Right atrium auricular region (tissue), 2 donors: Measurements from ENCODE around the gene NID2. TPM values are rescaled to one million over a fixed set of nuclear protein-coding genes. Genes with fewer than 3 reads are reported as not detected.

ENCODE experiments used
- DNase-seq: peaks from one replicate; pipeline ENCODE4 v3.0.0-alpha.2; 2019; ENCODE audit warnings: low spot score
- H3K27ac ChIP-seq, 2 donors: fragments of 200-600 bp; sonication (generic); 1 replicate in 1 of 2; 2 replicates in 1 of 2; pipeline ENCODE4 v1.5.1; 2016 to 2019
- H3K27me3 ChIP-seq, 2 donors: fragments of 200-600 bp; sonication (generic); one replicate each; pipeline versions ENCODE4 v1.5.1 to v1.6.0; 2017 to 2019
- H3K36me3 ChIP-seq: fragments of 200-600 bp; sonication (generic); one replicate; pipeline ENCODE4 v1.5.1; 2016
- H3K4me1 ChIP-seq, 2 donors: fragments of 200-600 bp; sonication (generic); one replicate each; pipeline versions ENCODE4 v1.5.1 to v1.6.0; 2017 to 2019
- H3K4me3 ChIP-seq, 2 donors: fragments of 200-600 bp; sonication (generic); 1 replicate in 1 of 2; 2 replicates in 1 of 2; pipeline ENCODE4 v1.5.1; 2017 to 2019; ENCODE audit warnings: mild to moderate bottlenecking in 1 of 2, moderate library complexity in 1 of 2
- H3K9me3 ChIP-seq, 2 donors: fragments of 200-600 bp; sonication (generic); one replicate each; pipeline ENCODE4 v1.5.1; 2019
- CTCF ChIP-seq, 2 donors: fragments of 200-600 bp; sonication (generic); IDR thresholded peaks; one replicate each; pipeline ENCODE4 v1.5.1; 2019; ENCODE audit warnings: antibody characterized with exemption in 2 of 2
- total RNA-seq, 2 donors: library from RNA; depleted of rRNA; stranded (reverse); fragments of >200 nt; gene quantifications; one replicate each; pipeline ENCODE4 v1.1.0, GENCODE V29; 2016

Gene NID2
- total RNA-seq, 2 donors from 2014 or later, result 23.0 to 41.2 TPM

DNA sequence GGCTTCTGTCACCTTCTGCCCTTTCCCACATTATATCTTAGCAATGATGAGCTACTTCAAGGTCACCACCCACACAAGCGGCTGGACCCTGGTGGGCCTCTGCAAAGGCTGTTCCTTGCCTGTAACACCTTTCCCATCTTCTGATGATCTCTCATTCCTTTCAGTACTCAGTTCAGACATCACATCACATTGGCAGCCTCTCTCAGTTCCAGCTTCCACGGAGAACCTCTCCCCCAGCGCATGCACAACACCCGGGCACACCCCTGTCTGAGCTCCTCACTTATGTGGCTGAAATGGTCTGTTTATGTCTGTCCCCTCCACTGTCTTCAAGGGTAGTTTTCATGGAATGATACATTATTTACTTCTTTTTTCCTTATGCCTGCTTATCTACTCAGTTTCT is 6.5 kb upstream of the NID2 start:
- DNase-seq, result no peak
- Histone ChIP-seq H3K4me1 (peaks cover 0 to 25% of the 10 kb centered on the region in 2 donors), H3K27ac (no peak overlapping the region), H3K27me3 (no peaks in the 10 kb centered on the region), H3K4me3 (no peak overlapping the region), H3K9me3 (no peaks in the 10 kb centered on the region), H3K36me3 (no peaks in the 10 kb centered on the region)
- TF ChIP-seq CTCF (IDR thresholded peaks at IDR 0.05), result no peak

- Histone ChIP-seq H3K4me3 (no peak overlapping the region), H3K36me3 (no peaks in the 10 kb centered on the region), H3K27ac (no peak overlapping the region), H3K27me3 (no peaks in the 10 kb centered on the region), H3K4me1 (peaks cover 0 to 25% of the 10 kb centered on the region in 2 donors), H3K9me3 (no peaks in the 10 kb centered on the region)
- no peak for TF ChIP-seq CTCF (IDR thresholded peaks at IDR 0.05)
- DNase-seq, result no peak
Observed at GRCh38 chr14:52073251-52073650, 4.4 kb upstream of the NID2 start.

- Histone ChIP-seq H3K36me3 (no peaks in the 10 kb centered on the region), H3K4me3 (no peak overlapping the region), H3K9me3 (no peaks in the 10 kb centered on the region), H3K27ac (no peak overlapping the region), H3K27me3 (no peaks in the 10 kb centered on the region), H3K4me1 (peaks cover 0 to 24% of the 10 kb centered on the region in 2 donors)
- DNase-seq, result no peak
- no peak for TF ChIP-seq CTCF (IDR thresholded peaks at IDR 0.05)
Observed at GRCh38 chr14:52072266-52072780, 3.5 kb upstream of the NID2 start.

DNA sequence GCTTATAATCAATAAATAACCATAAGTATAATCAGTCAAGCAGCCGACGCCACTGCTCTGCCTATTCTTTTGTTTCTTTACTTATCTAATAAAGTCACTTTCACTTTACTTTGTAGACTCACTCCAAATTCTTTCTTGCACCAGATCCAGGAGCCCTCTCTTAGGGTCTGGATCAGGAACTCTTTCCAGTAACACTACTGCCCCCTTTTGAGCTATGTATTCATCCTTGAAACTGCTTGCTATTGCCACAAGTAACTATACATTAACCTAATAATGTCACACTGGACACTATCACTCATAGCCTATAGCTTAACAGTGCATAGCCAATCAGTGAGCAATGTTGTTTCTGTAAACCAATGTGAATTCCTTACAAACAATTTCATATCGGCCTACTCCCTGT is 2.8 kb upstream of the NID2 start:
- no peak for DNase-seq
- Histone ChIP-seq H3K4me3 (no peak overlapping the region), H3K27me3 (no peaks in the 10 kb centered on the region), H3K4me1 (peaks cover 0 to 27% of the 10 kb centered on the region in 2 donors), H3K36me3 (no peaks in the 10 kb centered on the region), H3K27ac (no peak overlapping the region), H3K9me3 (no peaks in the 10 kb centered on the region)
- TF ChIP-seq CTCF (IDR thresholded peaks at IDR 0.05), result peak; percentile 15 to 57

DNA sequence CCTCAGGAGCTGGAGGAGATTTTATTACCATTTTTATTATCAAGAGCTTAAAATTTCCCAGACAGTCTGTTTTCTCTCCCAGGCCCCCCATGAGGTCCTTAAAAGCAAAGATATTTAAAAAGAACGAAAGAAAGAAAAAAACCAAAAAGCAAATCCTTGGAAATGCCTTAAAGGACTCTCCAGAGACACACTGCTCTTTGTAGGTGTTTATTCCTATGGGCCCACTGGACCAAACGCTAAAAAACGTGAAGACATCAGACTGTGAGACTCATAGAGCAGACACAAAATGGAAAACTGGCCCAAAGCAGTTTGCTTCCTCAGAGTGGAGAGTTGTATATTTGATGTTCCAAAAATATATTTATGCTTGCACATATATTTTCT is 1.2 kb upstream of the NID2 start:
- H3K27me3 ChIP-seq, result no peaks in the 10 kb centered on the region
- no peak for TF ChIP-seq CTCF (IDR thresholded peaks at IDR 0.05)
- H3K9me3 ChIP-seq, result no peaks in the 10 kb centered on the region
- no peaks in the 10 kb centered on the region for H3K36me3 ChIP-seq
- peak overlapping the region; percentile 89 to 92 for H3K27ac ChIP-seq
- H3K4me1 ChIP-seq, result peaks cover 0 to 24% of the 10 kb centered on the region in 2 donors
- H3K4me3 ChIP-seq, result peak overlapping the region; percentile 65 to 67
- DNase-seq, result no peak
